Gastrocnemius medialis (tissue), 4 donors: ENCODE data around the gene AVPR1B.

Source experiments
- POLR2A ChIP-seq, 2 donors: fragments of 450-650 bp; IDR thresholded peaks; one replicate each; pipeline ENCODE4 v1.6.1; 2017; ENCODE audit warnings: antibody characterized with exemption in 2 of 2, mild to moderate bottlenecking in 2 of 2, moderate library complexity in 2 of 2
- TF ChIP-seq, protein P1 (sequence below), 5 experiments: fragments of 450-650 bp in 3 of 5; fragments of 200-600 bp in 2 of 5; sonication (generic) in 2 of 5; IDR thresholded peaks in 4 of 5; conservative IDR thresholded peaks in 1 of 5; 1 replicate in 4 of 5; 2 replicates in 1 of 5; pipeline ENCODE4 v1.5.1; 2016 to 2019; ENCODE audit warnings: antibody characterized with exemption in 5 of 5, mild to moderate bottlenecking in 3 of 5, moderate library complexity in 3 of 5

DNA sequence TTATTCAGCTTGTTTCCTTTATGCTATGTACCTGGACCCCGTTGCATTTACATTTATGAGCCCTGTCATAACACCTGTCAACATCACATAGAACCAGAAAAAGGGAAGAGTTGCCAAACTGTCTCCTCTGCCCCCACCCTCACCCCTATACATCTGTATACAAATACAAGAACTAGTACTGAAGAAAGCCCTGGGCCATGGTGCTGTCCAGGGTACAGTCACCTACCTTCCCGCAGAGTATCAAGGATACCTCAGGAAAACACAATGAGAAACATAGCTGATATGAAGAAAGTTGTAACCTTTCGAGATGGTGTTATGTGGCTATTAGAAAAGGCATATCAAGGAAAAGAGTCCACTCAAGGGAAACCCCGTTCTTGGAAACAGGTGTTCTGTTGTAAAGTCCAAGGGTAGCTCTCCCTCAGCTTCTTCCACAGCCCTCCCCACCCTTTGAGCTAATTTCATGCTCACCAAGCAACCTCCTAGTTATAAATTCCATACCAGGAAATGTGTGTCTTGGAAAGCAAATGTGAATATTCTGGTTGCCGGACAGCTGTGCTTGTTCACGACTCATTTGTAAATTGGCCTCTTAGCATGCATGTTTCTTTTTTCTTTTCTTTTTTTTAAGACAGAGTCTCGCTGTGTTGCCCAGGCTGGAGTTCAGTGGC lies 16.7 kb upstream of the AVPR1B start:
- TF ChIP-seq, protein P1, sequence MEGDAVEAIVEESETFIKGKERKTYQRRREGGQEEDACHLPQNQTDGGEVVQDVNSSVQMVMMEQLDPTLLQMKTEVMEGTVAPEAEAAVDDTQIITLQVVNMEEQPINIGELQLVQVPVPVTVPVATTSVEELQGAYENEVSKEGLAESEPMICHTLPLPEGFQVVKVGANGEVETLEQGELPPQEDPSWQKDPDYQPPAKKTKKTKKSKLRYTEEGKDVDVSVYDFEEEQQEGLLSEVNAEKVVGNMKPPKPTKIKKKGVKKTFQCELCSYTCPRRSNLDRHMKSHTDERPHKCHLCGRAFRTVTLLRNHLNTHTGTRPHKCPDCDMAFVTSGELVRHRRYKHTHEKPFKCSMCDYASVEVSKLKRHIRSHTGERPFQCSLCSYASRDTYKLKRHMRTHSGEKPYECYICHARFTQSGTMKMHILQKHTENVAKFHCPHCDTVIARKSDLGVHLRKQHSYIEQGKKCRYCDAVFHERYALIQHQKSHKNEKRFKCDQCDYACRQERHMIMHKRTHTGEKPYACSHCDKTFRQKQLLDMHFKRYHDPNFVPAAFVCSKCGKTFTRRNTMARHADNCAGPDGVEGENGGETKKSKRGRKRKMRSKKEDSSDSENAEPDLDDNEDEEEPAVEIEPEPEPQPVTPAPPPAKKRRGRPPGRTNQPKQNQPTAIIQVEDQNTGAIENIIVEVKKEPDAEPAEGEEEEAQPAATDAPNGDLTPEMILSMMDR (IDR thresholded peaks at IDR 0.05 in 4 of 5, conservative IDR thresholded peaks at IDR 0.05 in 1 of 5), result no peak
- no peak for TF ChIP-seq POLR2A (IDR thresholded peaks at IDR 0.05)
